Activated CD4-positive, CD25-positive, alpha-beta regulatory T cell (primary cell): ENCODE data around the gene ASAP2.

ENCODE experiments used
- DNase-seq, 4 experiments: peaks; one replicate each; lab custom pipeline; 2025; lab: John Stamatoyannopoulos, UW

Gene ASAP2

GRCh38 chr2:9231291-9232165 lies 24.9 kb downstream of the ASAP2 start:
- no peak for DNase-seq

GRCh38 chr2:9232166-9232479 lies 25.5 kb downstream of the ASAP2 start:
- no peak for DNase-seq

GRCh38 chr2:9232886-9233285 lies 26.3 kb downstream of the ASAP2 start:
- no peak for DNase-seq

- no peak for DNase-seq
These were observed 28.1 kb downstream of the ASAP2 start for GRCh38 chr2:9234680-9235146.

- DNase-seq: no peak
These were observed 28.8 kb downstream of the ASAP2 start for GRCh38 chr2:9235147-9236044.

GRCh38 chr2:9236045-9236344 lies 29.4 kb downstream of the ASAP2 start:
- no peak for DNase-seq

GRCh38 chr2:9236867-9237266 lies 30.3 kb downstream of the ASAP2 start:
- no peak for DNase-seq

- no peak for DNase-seq
These were observed 31.2 kb downstream of the ASAP2 start for GRCh38 chr2:9237831-9238230.

- DNase-seq: no peak
These were observed 32.1 kb downstream of the ASAP2 start for GRCh38 chr2:9238591-9239326.

GRCh38 chr2:9239616-9240015 lies 33.0 kb downstream of the ASAP2 start:
- DNase-seq: no peak

- DNase-seq: no peak
These were observed 34.1 kb downstream of the ASAP2 start for GRCh38 chr2:9240745-9241144.

- DNase-seq: no peak
These were observed 34.6 kb downstream of the ASAP2 start for GRCh38 chr2:9241233-9241632.

GRCh38 chr2:9243357-9243756 lies 36.7 kb downstream of the ASAP2 start:
- no peak for DNase-seq

- DNase-seq: no peak
These were observed 38.5 kb downstream of the ASAP2 start for GRCh38 chr2:9244985-9245544.

GRCh38 chr2:9247177-9247576 lies 40.6 kb downstream of the ASAP2 start:
- no peak for DNase-seq

GRCh38 chr2:9247786-9248185 lies 41.2 kb downstream of the ASAP2 start:
- no peak for DNase-seq

GRCh38 chr2:9248363-9248762 lies 41.8 kb downstream of the ASAP2 start:
- no peak for DNase-seq

GRCh38 chr2:9249020-9249800 lies 42.6 kb downstream of the ASAP2 start:
- no peak for DNase-seq

- DNase-seq: no peak
These were observed 43.5 kb downstream of the ASAP2 start for GRCh38 chr2:9250091-9250490.

- no peak for DNase-seq
These were observed 44.0 kb downstream of the ASAP2 start for GRCh38 chr2:9250498-9251153.
